Kidney (tissue), 14 donors: Measurements from ENCODE around the gene WDR91. TPM values are rescaled to one million over a fixed set of nuclear protein-coding genes. Genes with fewer than 3 reads are reported as not detected.
"Not testable (repeated sequence)": the region's sequence is repeated elsewhere in the genome, so short reads cannot be mapped to it uniquely, and the experiment has no call there.

Experiments
- DNase-seq, 5 donors: peaks; one replicate each; pipeline ENCODE4 v3.0.0-alpha.2; 2013 to 2020
- FAIRE-seq: peaks from 2 replicates; lab custom pipeline; 2012; peaks lifted over from hg19 to GRCh38; lab: Jason Lieb, UNC
- H3K27ac ChIP-seq, 2 donors: one replicate each; pipeline ENCODE4 v1.7.0; 2013; ENCODE audit warnings: low read depth in 2 of 2, low read length in 2 of 2, inconsistent platforms in 1 of 2
- H3K27me3 ChIP-seq: one replicate; pipeline ENCODE4 v1.7.1; 2013; ENCODE audit warnings: low read length, inconsistent platforms; ENCODE audit not compliant: control insufficient read depth, insufficient read depth
- H3K36me3 ChIP-seq, 3 donors: one replicate each; pipeline versions ENCODE4 v1.7.0 to v1.7.1; 2013; ENCODE audit warnings: low read length in 3 of 3, control low read depth in 1 of 3, inconsistent platforms in 1 of 3; ENCODE audit not compliant: insufficient read depth in 3 of 3, control insufficient read depth in 2 of 3
- H3K4me1 ChIP-seq, 3 donors: one replicate each; pipeline versions ENCODE4 v1.7.0 to v1.7.1; 2013; ENCODE audit warnings: low read length in 3 of 3, inconsistent platforms in 1 of 3, low read depth in 1 of 3; ENCODE audit not compliant: control insufficient read depth in 2 of 3, insufficient read depth in 2 of 3
- H3K4me3 ChIP-seq, 3 donors: one replicate each; pipeline versions ENCODE4 v1.7.0 to v1.8.1; 2013; ENCODE audit warnings: low read length in 3 of 3, control low read depth in 1 of 3, inconsistent platforms in 1 of 3
- H3K9ac ChIP-seq, 3 donors: one replicate each; pipeline versions ENCODE4 v1.7.0 to v1.7.1; 2013; ENCODE audit warnings: low read length in 3 of 3, control low read depth in 1 of 3, inconsistent platforms in 1 of 3
- H3K9me3 ChIP-seq, 3 donors: one replicate each; pipeline versions ENCODE4 v1.7.0 to v1.7.1; 2013; ENCODE audit warnings: low read length in 3 of 3, control low read depth in 1 of 3, inconsistent platforms in 1 of 3; ENCODE audit not compliant: control insufficient read depth in 2 of 3, insufficient read depth in 1 of 3
- CTCF ChIP-seq: IDR thresholded peaks from 3 replicates; pipeline ENCODE4 v1.5.1; 2012; ENCODE audit warnings: mild to moderate bottlenecking, moderate library complexity, borderline replicate concordance; ENCODE audit not compliant: insufficient read depth; ENCODE audit errors: extremely low read depth
- intact Hi-C: fragments of 100-400 bp; cut with DNase I; formaldehyde crosslinking; loops from one replicate; pipeline ENCODE4 v1.11.1; 2022
- polyA plus RNA-seq: library from polyadenylated mRNA; stranded (reverse); fragments of 350-450 nt; fragmentation: Illumina TruSeq; extraction: RNeasy Lipid Tissue Mini Kit (QIAGEN cat#74804); gene quantifications from one replicate; pipeline ENCODE4 v1.2.3, GENCODE V29; 2014; ENCODE audit warnings: low read depth, low replicate concordance; ENCODE audit not compliant: insufficient read depth
- total RNA-seq: library from RNA; stranded (reverse); fragmentation: NEBNext Ultra II Directional; extraction: Animal tissue kit (Norgen Biotek cat#: 25700); gene quantifications from one replicate; pipeline ENCODE4 v1.2.1, GENCODE V29; 2021
- donor health status: control.
- donor health status: control.
- donor health status: control.
- donor health status: control.
- donor health status: control.
- donor health status: DM: yes; HTN: yes; CAD: no.
- donor health status: Normal renal cell carcinoma (clear cell type).

Gene WDR91
- total and polyA plus RNA-seq, 2 donors from 2014 or later = 27.8 to 73.9 TPM

GRCh38 chr7:135235841-135236240 is 24.5 kb upstream of the WDR91 start:
- no peak overlapping the region for H3K9ac ChIP-seq
- H3K36me3 ChIP-seq = no peaks in the 10 kb centered on the region
- no peak for TF ChIP-seq CTCF
- FAIRE-seq = no peak
- intact Hi-C loops = no loop called here
- no peaks in the 10 kb centered on the region for H3K27me3 ChIP-seq
- no peaks in the 10 kb centered on the region for H3K4me1 ChIP-seq
- no peak overlapping the region for H3K27ac ChIP-seq
- DNase-seq = no peak
- no peaks in the 10 kb centered on the region for H3K9me3 ChIP-seq
- no peak overlapping the region for H3K4me3 ChIP-seq

GRCh38 chr7:135234727-135235126 is 23.4 kb upstream of the WDR91 start:
- no peaks in the 10 kb centered on the region for H3K9me3 ChIP-seq
- TF ChIP-seq CTCF = no peak
- no peak overlapping the region for H3K27ac ChIP-seq
- DNase-seq = no peak
- no peaks in the 10 kb centered on the region for H3K36me3 ChIP-seq
- no peak overlapping the region for H3K4me3 ChIP-seq
- intact Hi-C loops = no loop called here
- no peaks in the 10 kb centered on the region for H3K4me1 ChIP-seq
- FAIRE-seq = no peak
- H3K27me3 ChIP-seq = no peaks in the 10 kb centered on the region
- no peak overlapping the region for H3K9ac ChIP-seq

GRCh38 chr7:135234095-135234494 is 22.8 kb upstream of the WDR91 start:
- H3K27me3 ChIP-seq, H3K36me3 ChIP-seq, H3K27ac ChIP-seq, H3K9ac ChIP-seq, intact Hi-C loops, DNase-seq, H3K9me3 ChIP-seq, H3K4me3 ChIP-seq, H3K4me1 ChIP-seq, FAIRE-seq: not testable (repeated sequence)

- Histone ChIP-seq H3K27me3 (no peaks in the 10 kb centered on the region), H3K36me3 (no peaks in the 10 kb centered on the region), H3K9me3 (no peaks in the 10 kb centered on the region), H3K4me1 (no peaks in the 10 kb centered on the region), H3K9ac (no peak within 1 kb of the TSS), H3K4me3 (no peak within 1 kb of the TSS), H3K27ac (no peak within 1 kb of the TSS)
- no peak for TF ChIP-seq CTCF
- no peak for FAIRE-seq
- DNase-seq = no peak
- intact Hi-C loops = no loop called here
These were observed 22.2 kb upstream of the WDR91 start, which contains the start of gene STRA8 for GRCh38 chr7:135233570-135233969. STRA8 (plus strand) TSS chr7:135233838; CDS start chr7:135240525, 6,687 bp downstream.
